IMR-90 (cell line): ENCODE results near the gene PRDM1. TPM values are rescaled to one million over a fixed set of nuclear protein-coding genes. Genes with fewer than 3 reads are reported as not detected.
A peak's percentile ranks its signal among the peaks of the same experiment; 100 is the strongest.

Experiments
- ATAC-seq: fragments of 200-7000 bp; cut with Tn5 transposase; 2 replicates; pipeline ENCODE4 v1.9.1; 2020; ENCODE audit warnings: low read depth, mild to moderate bottlenecking, moderate library complexity
- BruUV-seq: library from RNA; stranded (reverse); fragments of 400-500 nt; replicated peaks from 2 replicates; lab custom pipeline; 2021; lab: Mats Ljungman, UMichigan
- CTCF ChIA-PET: fragments of 300-600 bp; formaldehyde crosslinking; extraction: SDS; loops from one replicate; lab custom pipeline; 2021; ENCODE audit warnings: antibody characterized with exemption; lab: Yijun Ruan, JAX
- POLR2A ChIA-PET: fragments of 300-600 bp; sonication (Branson Sonifier 250); formaldehyde crosslinking; loops from one replicate; lab custom pipeline; 2022; ENCODE audit warnings: antibody characterized with exemption; ENCODE audit not compliant: unreplicated experiment; lab: Charles Lee
- DNase-seq: peaks from one replicate; pipeline ENCODE4 v3.0.0; 2013
- H2AFZ ChIP-seq: replicated peaks from 2 replicates; pipeline ENCODE3; 2013; ENCODE audit warnings: low read length, mild to moderate bottlenecking; ENCODE audit not compliant: poor library complexity
- H2AK5ac ChIP-seq: 2 replicates; pipeline ENCODE4 v1.6.1; 2013; ENCODE audit warnings: low read depth, low read length, inconsistent platforms
- H2AK9ac ChIP-seq: replicated peaks from 2 replicates; pipeline ENCODE3; 2013; ENCODE audit warnings: mild to moderate bottlenecking, low read depth, low read length, moderate library complexity; ENCODE audit not compliant: poor library complexity
- H2BK120ac ChIP-seq: 2 replicates; pipeline ENCODE4 v1.6.1; 2013; ENCODE audit warnings: low read depth, low read length, inconsistent platforms
- H2BK15ac ChIP-seq: 3 replicates; pipeline ENCODE4 v1.6.1; 2013; ENCODE audit warnings: low read depth, low read length, inconsistent platforms
- H2BK20ac ChIP-seq: 2 replicates; pipeline ENCODE4 v1.6.1; 2013; ENCODE audit warnings: low read depth, mild to moderate bottlenecking, inconsistent platforms, low read length, moderate library complexity
- H2BK5ac ChIP-seq: 2 replicates; pipeline ENCODE4 v1.6.1; 2013; ENCODE audit warnings: mild to moderate bottlenecking, low read depth, low read length, inconsistent platforms; ENCODE audit not compliant: poor library complexity, severe bottlenecking
- H3K14ac ChIP-seq: replicated peaks from 2 replicates; pipeline ENCODE4 v1.6.1; 2013; ENCODE audit warnings: low read depth, low read length, inconsistent platforms
- H3K18ac ChIP-seq: 2 replicates; pipeline ENCODE4 v1.6.1; 2013; ENCODE audit warnings: low read depth, low read length, control low read depth
- H3K23ac ChIP-seq: 2 replicates; pipeline ENCODE4 v1.6.1; 2013; ENCODE audit warnings: low read depth, low read length, inconsistent platforms
- H3K27ac ChIP-seq: 2 replicates; pipeline ENCODE4 v1.5.1; 2013; ENCODE audit warnings: mild to moderate bottlenecking, control low read depth, low read length; ENCODE audit not compliant: insufficient read depth
- H3K27me3 ChIP-seq: 2 replicates; pipeline ENCODE4 v1.6.1; 2013; ENCODE audit warnings: low read length; ENCODE audit not compliant: control insufficient read depth, insufficient read depth
- H3K36me3 ChIP-seq: 2 replicates; pipeline ENCODE4 v1.6.1; 2013; ENCODE audit warnings: low read length, mixed read lengths; ENCODE audit not compliant: control insufficient read depth, insufficient read depth
- H3K4ac ChIP-seq: 2 replicates; pipeline ENCODE4 v1.6.1; 2013; ENCODE audit warnings: low read depth, low read length, inconsistent platforms
- H3K4me1 ChIP-seq: 2 replicates; pipeline ENCODE4 v1.6.1; 2013; ENCODE audit warnings: low read length, mixed read lengths; ENCODE audit not compliant: control insufficient read depth, insufficient read depth
- H3K4me2 ChIP-seq: 2 replicates; pipeline ENCODE4 v1.6.1; 2013; ENCODE audit warnings: low read depth, mild to moderate bottlenecking, control low read depth, low read length, moderate library complexity
- H3K4me3 ChIP-seq: 2 replicates; pipeline ENCODE4 v1.5.1; 2013; ENCODE audit warnings: low read depth, mild to moderate bottlenecking, control low read depth, low read length, moderate library complexity; ENCODE audit not compliant: insufficient read depth
- H3K56ac ChIP-seq: 2 replicates; pipeline ENCODE4 v1.6.1; 2013; ENCODE audit warnings: low read length, inconsistent platforms; ENCODE audit not compliant: insufficient read depth; ENCODE audit errors: extremely low read depth
- H3K79me1 ChIP-seq, 2 experiments: 2 replicates each; pipeline ENCODE4 v1.6.1; 2013; ENCODE audit warnings: low read length in 2 of 2, inconsistent platforms in 1 of 2, low read depth in 1 of 2
- H3K9ac ChIP-seq: 2 replicates; pipeline ENCODE4 v1.6.1; 2013; ENCODE audit warnings: low read depth, low read length, control low read depth
- H3K9me1 ChIP-seq: 2 replicates; pipeline ENCODE4 v1.6.1; 2013; ENCODE audit warnings: low read length, inconsistent platforms; ENCODE audit not compliant: insufficient read depth
- H3K9me3 ChIP-seq: 2 replicates; pipeline ENCODE4 v1.6.1; 2013; ENCODE audit warnings: low read length; ENCODE audit not compliant: control insufficient read depth, insufficient read depth
- H4K20me1 ChIP-seq: 2 replicates; pipeline ENCODE4 v1.6.1; 2013; ENCODE audit warnings: low read length, inconsistent platforms; ENCODE audit not compliant: insufficient read depth
- H4K5ac ChIP-seq: 2 replicates; pipeline ENCODE4 v1.6.1; 2013; ENCODE audit warnings: mild to moderate bottlenecking, low read depth, low read length, control low read depth
- H4K8ac ChIP-seq, 2 experiments: 2 replicates each; pipeline ENCODE4 v1.6.1; 2013; ENCODE audit warnings: low read depth in 2 of 2, low read length in 2 of 2, control low read depth in 1 of 2, inconsistent platforms in 1 of 2
- H4K91ac ChIP-seq: 2 replicates; pipeline ENCODE4 v1.6.1; 2013; ENCODE audit warnings: low read depth, low read length, inconsistent platforms; ENCODE audit not compliant: insufficient read depth
- BHLHE40 ChIP-seq: fragments of 150-350 bp; IDR thresholded peaks from 2 replicates; pipeline ENCODE4 v1.6.1; 2016; ENCODE audit warnings: mild to moderate bottlenecking, low read depth, low read length
- MAFK ChIP-seq: IDR thresholded peaks from 2 replicates; pipeline ENCODE4 v1.6.1; 2012; ENCODE audit warnings: low read depth, low read length, improper control_type of control experiment
- RCOR1 ChIP-seq: IDR thresholded peaks from 2 replicates; pipeline ENCODE4 v1.6.1; 2012; ENCODE audit warnings: mild to moderate bottlenecking, low read length, improper control_type of control experiment; ENCODE audit not compliant: insufficient replicate concordance
- WGBS, 2 experiments: methylation state at CpG; one replicate each; pipeline versions ENCODE4 v1.1.5 to v1.1.7; 2013; ENCODE audit warnings: missing lambda C conversion rate in 2 of 2; ENCODE audit not compliant: insufficient read length in 1 of 2; ENCODE audit errors: extremely low coverage in 2 of 2; 5-methylcytosine and 5-hydroxymethylcytosine counted together
- dilution Hi-C: fragments of 300-500 bp; cut with HindIII; formaldehyde crosslinking; loops from one replicate; pipeline ENCODE4 v1.14.3; 2018; ENCODE audit warnings: low sequenced_read_pairs; ENCODE audit not compliant: unreplicated experiment
- in situ Hi-C: fragments of 300-500 bp; cut with MboI; formaldehyde crosslinking; loops from 3 replicates; pipeline ENCODE4 v1.14.3; 2019; ENCODE audit warnings: low sequenced_read_pairs, inconsistent platforms, mixed read lengths
- intact Hi-C: fragments of 100-400 bp; cut with micrococcal nuclease; formaldehyde crosslinking; loops from 2 replicates; pipeline ENCODE4 v1.10.0; 2022
- polyA plus RNA-seq, 3 experiments: library from polyadenylated mRNA; depleted of rRNA; stranded (reverse); fragments of >200 nt; gene quantifications; 2 replicates each; pipeline ENCODE4 v1.2.3, GENCODE V29; 2012; ENCODE audit warnings: low replicate concordance in 1 of 3
- total RNA-seq: library from RNA; depleted of rRNA; stranded (reverse); fragments of >200 nt; gene quantifications from 2 replicates; pipeline ENCODE4 v1.2.3, GENCODE V29; 2012

The PRDM1 gene
- total and polyA plus RNA-seq, 2 of the 4 experiments (the other 2 are of a cell fraction), result 2.3 to 3.0 TPM

DNA sequence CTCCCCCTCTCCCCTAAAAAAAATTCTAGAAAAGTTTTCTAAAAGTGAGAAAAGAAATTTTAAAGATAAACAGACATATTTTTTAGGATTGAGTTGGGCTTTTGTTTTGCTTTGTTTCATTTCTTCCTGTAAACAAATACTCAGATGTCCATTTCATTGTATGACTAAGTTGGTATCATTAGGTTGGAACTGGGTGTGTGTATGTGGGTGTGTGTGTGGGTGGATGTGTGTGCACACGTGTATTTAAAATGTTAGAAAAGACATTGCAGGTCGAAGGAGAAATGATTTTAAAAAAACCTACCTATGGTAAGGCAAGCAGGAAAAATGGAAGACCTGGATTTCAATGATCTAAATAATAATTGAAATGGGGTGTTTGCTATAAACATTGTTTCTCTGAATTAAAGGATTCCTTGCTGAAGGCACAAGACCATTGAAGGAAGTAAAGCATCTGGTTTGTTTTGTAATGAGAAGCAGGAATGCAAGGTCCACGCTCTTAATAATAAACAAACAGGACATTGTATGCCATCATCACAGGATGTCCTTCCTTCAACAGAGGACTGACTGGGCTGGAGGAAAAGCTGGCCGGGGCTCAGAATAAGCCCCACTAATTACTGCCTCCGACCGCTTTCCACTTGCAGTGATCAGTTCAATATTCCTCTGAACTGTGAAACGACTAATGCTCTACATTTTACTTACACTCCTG is 996 bp upstream of the PRDM1 start:
- Histone ChIP-seq H4K91ac (peak overlapping the region; percentile 56; the same call in 1 of the 2 replicates), H2BK120ac (peak overlapping the region; percentile 73; the same call in 1 of the 2 replicates), H2BK15ac (no peak overlapping the region; the same call in 2 of the 3 replicates), H3K9me1 (peaks cover 2% of the 10 kb centered on the region), H2AFZ (no peak overlapping the region), H3K4ac (peak overlapping the region; percentile 60), H3K56ac (peak overlapping the region; percentile 61), H2BK5ac (peak overlapping the region; percentile 92), H3K14ac (peak overlapping the region; percentile 66; the same call in 1 of the 2 replicates), H4K20me1 (no peaks in the 10 kb centered on the region; the same call in 1 of the 2 replicates), H3K9ac (peak overlapping the region; percentile 89), H3K18ac (peak overlapping the region; percentile 81; the same call in 1 of the 2 replicates), H2AK9ac (no peak overlapping the region), H3K27me3 (no peaks in the 10 kb centered on the region), H3K4me3 (peak overlapping the region; percentile 85; the same call in 1 of the 2 replicates), H3K79me1 (peaks cover 10 to 16% of the 10 kb centered on the region in 2 experiments; a peak in 3 of 4 replicates), H4K8ac (peak overlapping the region; percentile 53 to 65), H3K27ac (peak overlapping the region; percentile 85), H3K23ac (peak overlapping the region; percentile 32; the same call in 1 of the 2 replicates), H4K5ac (no peak overlapping the region; the same call in 1 of the 2 replicates), H3K36me3 (no peaks in the 10 kb centered on the region), H2AK5ac (peak overlapping the region; percentile 33; the same call in 1 of the 2 replicates), H2BK20ac (peak overlapping the region; percentile 64), H3K4me2 (peak overlapping the region; percentile 93), H3K9me3 (no peaks in the 10 kb centered on the region), H3K4me1 (peaks cover 20% of the 10 kb centered on the region)
- in situ Hi-C loops, result loop anchor here (5.0 kb wide), 1 partner anchor 603 kb away; no protein-coding TSS in a partner anchor
- 0% methylated on average over 1 of the region's 7 CpGs; no CpG with 5 or more reads in 1 of the 2 experiments for WGBS, 2 experiments
- DNase-seq (peak; percentile 68), ATAC-seq (peak; percentile 5; the same call in 1 of the 2 replicates)
- intact Hi-C loops, result loop anchor here (1.0 to 10.0 kb wide), 5 partner anchors 48 to 653 kb away; no protein-coding TSS in a partner anchor
- POLR2A ChIA-PET, result no interaction called here
- TF ChIP-seq MAFK (no peak), RCOR1 (no peak), BHLHE40 (peak; percentile 30; the same call in 1 of the 2 replicates)
- CTCF ChIA-PET, result interaction anchor here (0.6 to 1.4 kb wide), 5 partner anchors 10 to 654 kb away, joined by 3 to 5 read pairs (median 3); no protein-coding TSS in a partner anchor
- no TSS peak for BruUV-seq
- dilution Hi-C loops, result no loop called here
